T-helper 1 cell treated with Interleukin-12 subunit alpha and Interleukin-12 subunit beta and Interleukin-4 antibody, amounts not matched to agents 30 ng/mL and 1 ng/mL, for 36 hours (primary cell): ENCODE results near the gene STAM. TPM values are rescaled to one million over a fixed set of nuclear protein-coding genes. Genes with fewer than 3 reads are reported as not detected.

Experiments used
- intact Hi-C: fragments of 100-400 bp; cut with micrococcal nuclease; formaldehyde crosslinking; loops from one replicate; pipeline ENCODE4 v1.15.1; 2024
- total RNA-seq: library from RNA; stranded (reverse); gene quantifications from 2 replicates; pipeline ENCODE4 v1.2.3, GENCODE V29; 2022

Gene STAM
- total RNA-seq, 1 donor from 2014 or later: 29.5 TPM

DNA sequence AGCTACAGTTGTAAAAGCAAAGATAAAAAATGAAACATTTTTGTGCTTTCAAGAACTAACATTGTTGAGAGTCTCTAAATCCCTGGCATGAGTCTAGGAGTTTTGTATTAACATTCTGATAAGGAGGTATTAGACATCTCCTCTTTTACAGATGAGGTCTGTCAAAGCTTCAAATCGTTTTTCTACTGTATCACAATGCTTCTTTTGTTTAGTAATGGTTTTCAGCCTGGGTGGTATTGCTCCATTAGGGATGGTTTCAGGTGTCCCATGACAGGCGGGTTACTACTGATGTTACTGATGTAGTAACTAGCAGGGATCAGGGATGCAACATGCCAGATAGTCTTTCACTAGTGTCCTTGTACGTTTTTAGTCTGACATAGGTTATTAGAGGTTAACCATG, 27.4 kb downstream of the STAM start:
- intact Hi-C loops: no loop called here

- intact Hi-C loops: no loop called here
These were observed 29.6 kb downstream of the STAM start for GRCh38 chr10:17673471-17674061.

- intact Hi-C loops: no loop called here
These were observed 30.6 kb downstream of the STAM start for GRCh38 chr10:17674566-17674965.

- intact Hi-C loops: no loop called here
These were observed 31.7 kb downstream of the STAM start for GRCh38 chr10:17675638-17676037.

DNA sequence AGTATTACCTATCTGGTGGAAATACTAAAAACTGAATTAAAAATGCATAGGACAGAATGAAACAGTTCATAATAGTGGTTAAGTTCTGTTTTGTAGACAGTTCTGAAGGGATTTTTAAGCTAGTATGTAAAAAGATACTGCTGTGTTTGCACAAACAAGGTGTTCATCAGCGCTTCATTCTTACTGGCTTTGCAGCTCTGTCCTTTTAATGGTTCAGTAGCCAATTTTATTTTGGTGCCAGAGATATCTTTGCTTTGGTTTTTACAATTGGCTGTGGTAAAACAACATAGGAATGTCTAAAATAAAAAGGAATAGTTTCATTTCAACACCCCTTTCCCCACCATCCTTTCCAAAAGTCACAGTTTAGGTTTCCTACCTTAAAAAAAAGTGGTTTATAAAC, 33.0 kb downstream of the STAM start:
- intact Hi-C loops: no loop called here

- intact Hi-C loops: no loop called here
These were observed 38.4 kb downstream of the STAM start for GRCh38 chr10:17682236-17682946.

DNA sequence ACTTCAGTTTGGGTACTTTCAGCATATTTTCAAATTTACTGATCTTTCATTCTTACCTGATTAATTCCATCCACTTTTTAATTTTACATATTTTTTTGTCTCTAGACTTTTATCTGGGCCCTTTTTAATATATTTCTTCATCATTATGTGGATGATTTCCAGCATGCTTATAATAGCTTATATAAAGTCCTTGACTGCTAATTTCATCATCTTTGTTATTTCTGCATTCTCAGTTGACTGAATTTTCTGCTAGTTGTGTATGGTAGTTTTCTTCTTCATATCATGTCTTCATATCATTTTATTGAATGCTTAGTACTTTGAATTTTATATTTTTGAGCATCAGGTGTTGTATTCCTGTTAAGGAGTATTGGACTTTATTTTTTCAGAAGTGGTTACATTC, 39.6 kb downstream of the STAM start:
- intact Hi-C loops: no loop called here

DNA sequence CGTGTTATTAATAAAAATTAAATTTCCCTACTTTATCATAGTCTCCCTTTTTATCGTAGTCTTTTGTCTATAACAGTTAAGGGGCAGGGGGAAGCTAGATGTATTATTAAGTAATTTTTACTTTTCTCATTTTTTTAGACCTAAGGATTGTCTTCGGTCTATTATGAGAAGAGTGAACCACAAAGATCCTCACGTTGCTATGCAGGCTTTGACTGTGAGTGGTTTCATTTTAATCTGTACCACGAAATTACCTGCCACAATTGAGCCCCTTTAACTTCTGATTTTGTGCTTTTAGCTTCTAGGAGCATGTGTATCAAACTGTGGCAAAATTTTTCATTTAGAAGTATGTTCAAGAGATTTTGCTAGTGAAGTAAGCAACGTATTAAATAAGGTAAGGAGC, 40.6 kb downstream of the STAM start:
- intact Hi-C loops: no loop called here

- intact Hi-C loops: loop anchor here (1.0 kb wide), 1 partner anchor 41 kb away; the partner anchor contains the start of gene STAM
These were observed 41.4 kb downstream of the STAM start for GRCh38 chr10:17685233-17685840.

GRCh38 chr10:17687117-17687831, 43.3 kb downstream of the STAM start:
- intact Hi-C loops: no loop called here

DNA sequence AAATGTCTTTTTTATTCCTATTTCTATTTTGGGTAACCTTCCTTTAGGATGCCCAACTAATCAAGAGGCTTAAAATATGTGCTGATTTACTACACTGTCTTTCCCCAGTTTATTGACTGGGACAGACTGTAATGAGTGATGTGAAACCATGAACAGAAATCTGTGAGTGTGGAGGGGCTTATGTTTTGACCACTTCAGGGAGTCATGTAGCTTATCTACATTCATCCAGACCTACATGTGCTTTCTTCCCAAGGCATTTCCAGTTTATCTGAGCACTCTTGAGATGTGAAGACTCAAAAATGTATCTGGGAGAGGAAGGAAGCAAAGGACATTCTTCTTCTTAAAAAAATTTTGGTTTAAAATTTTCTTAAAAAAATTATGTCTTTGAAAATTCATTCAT, 45.2 kb downstream of the STAM start:
- intact Hi-C loops: no loop called here

GRCh38 chr10:17693009-17693408, 49.1 kb downstream of the STAM start:
- intact Hi-C loops: no loop called here

DNA sequence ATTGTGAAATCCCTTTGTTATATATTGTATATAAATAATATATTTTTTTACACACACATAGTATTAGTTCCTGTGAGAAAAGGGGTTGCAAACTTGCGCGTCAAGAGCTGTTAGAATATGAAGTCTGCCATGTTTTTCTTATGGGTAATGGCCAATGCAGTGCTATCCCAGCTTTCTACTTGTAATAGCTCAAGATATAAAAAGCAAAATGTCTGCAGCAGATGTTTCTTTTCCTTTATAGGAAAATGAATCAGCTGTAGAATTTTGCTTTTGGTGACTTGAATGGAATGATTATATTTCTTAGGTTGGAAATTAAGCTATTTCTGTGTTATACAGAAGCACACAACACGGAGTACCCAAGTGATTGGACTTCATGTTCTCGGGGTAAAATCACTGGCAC, 54.7 kb downstream of the STAM start:
- intact Hi-C loops: no loop called here

DNA sequence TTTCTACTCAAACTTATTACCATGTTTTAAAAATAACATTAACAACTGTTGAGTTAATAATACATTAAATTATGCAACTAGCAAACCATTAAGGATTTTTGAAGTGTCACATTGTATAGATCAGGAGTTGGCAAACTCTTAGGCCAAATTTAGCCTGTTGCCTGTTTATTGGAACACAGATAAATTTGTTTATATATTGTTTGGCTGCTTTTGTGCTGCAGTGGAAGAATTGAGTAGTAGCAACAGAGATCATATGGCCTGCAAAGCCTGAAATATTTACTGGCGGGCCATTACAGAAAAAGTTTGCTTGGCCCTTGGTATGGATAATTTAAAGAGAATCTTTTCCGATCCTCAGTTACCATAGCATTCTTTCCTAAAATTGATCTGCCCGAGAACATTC, 57.4 kb downstream of the STAM start:
- intact Hi-C loops: no loop called here

DNA sequence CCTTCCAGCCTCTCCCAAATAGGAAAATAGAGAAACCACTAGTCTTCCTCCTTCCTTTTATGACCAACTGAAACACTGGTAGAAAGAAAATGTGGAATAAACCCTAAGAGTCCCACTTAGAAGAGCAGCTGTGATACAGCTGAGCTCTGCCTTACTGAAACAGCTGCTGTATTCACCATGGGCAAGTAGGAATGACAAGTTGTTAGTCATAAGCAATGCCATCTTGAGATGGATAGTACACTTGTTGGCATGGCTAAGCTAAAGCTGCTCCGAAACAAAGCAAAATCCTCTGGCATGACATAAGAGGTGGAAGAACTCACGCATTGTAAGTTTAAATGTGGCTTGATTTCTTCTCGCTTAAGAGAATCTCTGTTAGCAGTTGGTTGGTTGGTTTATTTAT, 59.8 kb downstream of the STAM start:
- intact Hi-C loops: no loop called here

DNA sequence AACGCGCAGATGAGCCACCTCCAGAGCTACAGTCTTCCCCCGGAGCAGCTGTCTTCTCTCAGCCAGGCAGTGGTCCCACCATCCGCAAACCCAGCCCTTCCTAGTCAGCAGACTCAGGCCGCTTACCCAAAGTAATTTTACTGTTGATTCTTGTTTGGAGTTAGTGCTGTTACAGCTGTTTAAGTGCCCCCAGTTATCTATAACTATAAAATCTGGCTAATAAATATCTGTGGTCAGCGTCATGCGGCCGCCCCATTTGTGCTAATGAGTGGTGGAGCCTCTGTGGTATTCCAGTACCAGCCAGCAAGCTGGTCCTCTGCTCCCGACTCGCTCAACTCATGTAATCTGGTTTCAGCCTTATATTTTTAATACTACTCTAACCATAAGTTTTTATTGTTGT, 64.9 kb downstream of the STAM start:
- intact Hi-C loops: no loop called here

DNA sequence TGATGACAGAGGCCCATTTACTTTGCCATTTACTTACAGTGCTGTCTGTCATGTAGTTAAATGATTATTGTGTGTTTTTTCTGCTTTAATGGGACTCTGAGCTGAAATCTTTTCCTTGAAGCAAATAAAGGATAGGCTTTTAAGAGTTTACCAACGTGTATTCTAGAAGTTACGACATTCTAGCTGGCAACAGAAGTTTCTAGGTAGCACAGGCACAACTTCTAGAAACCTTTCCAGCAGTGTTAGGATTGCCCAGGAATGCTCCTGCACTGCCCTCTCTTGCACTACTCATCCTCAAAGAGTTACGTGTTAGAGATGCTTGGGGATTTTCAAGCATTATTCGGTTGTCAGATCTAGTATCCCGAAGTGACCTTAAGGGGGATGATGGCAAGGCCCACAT, 65.5 kb downstream of the STAM start:
- intact Hi-C loops: no loop called here

GRCh38 chr10:17710181-17710580, 66.2 kb downstream of the STAM start:
- intact Hi-C loops: no loop called here

GRCh38 chr10:17712053-17712452, 68.1 kb downstream of the STAM start:
- intact Hi-C loops: no loop called here

DNA sequence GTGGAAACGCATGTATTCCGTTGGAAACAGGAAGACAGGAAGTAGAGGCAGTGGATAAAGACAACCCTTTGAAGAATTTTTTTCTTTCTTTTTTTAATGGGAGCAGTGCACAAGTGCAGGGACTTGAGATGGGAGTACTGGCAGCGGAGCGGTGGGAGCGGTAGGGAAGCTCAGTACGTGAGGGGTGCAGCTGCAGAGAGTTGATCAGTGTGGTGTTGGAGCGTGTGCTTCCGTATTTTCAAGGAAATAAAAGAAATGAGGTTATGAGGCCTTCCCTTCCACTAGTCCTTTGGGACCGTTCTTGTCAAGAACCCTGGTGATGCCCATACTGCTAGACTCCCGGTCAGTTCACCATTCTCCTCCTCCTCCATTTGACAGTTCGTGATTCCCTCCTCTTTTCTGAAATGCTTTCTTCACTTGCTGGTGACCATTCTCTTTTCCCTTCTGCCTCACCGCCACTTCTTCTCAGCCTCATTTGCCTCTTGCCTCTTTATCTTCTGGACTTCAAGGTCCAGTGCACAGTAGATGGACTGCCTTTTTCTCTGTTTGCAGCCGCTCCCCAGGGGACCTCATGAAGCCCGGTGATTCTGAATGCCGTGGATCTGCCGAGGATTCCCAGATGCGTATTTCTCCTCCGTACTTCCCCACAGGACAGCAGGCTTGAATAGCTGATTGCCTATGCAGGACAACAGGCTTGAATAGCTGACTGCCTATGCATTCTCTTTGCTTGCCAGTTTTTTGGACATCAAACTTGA, 68.9 kb downstream of the STAM start:
- intact Hi-C loops: no loop called here

DNA sequence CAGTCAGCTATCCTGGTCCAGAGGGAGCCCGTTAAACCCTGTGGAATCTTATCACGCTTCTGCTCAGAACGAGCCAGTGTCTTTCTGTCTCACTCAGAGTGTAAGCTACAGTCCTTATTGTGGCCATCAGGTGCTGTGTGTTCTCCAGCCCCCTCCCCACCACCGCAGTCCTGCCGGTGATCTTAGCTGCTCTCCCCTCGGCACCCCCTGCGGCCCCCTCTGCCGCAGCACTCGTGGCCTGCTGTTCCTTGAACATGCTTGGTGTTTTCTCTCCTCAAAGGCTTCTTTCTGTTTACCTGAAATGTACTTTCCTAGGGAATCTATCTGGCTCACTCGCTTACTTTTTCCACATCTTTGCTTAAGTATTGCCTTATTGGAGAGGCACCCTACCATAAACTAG, 69.8 kb downstream of the STAM start:
- intact Hi-C loops: no loop called here

DNA sequence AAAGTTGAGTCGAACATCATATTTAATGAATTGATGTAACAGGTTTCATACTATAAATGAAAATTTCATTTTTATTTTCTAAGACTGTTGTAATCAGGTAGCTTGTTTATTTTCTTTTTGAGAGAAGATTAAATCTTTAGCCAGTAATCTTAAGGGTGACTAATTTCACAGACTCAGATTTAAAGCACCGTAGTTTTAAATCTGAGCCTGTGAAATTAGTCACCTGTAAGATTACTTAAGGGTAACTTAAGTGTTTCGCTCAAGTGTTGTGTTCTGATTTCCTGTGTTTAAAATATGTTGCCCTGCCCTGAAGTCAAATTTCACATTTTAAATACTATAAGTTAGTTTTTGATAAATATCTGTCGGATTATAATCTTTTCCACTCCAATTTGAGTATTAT, 72.2 kb downstream of the STAM start:
- intact Hi-C loops: no loop called here
